NCI-H146 treated with DMSO at 0.1 percent for 48 hours (cell line): ENCODE results near the gene PCDH12.
"Not testable (repeated sequence)": the region's sequence is repeated elsewhere in the genome, so short reads cannot be mapped to it uniquely, and the experiment has no call there.

ENCODE experiments used
- DNase-seq: peaks from one replicate; lab custom pipeline; 2025; ENCODE audit not compliant: unreplicated experiment; lab: John Stamatoyannopoulos, UW

The PCDH12 gene

GRCh38 chr5:141941307-141941706 lies 16.7 kb downstream of the PCDH12 start:
- DNase-seq = no peak

DNA sequence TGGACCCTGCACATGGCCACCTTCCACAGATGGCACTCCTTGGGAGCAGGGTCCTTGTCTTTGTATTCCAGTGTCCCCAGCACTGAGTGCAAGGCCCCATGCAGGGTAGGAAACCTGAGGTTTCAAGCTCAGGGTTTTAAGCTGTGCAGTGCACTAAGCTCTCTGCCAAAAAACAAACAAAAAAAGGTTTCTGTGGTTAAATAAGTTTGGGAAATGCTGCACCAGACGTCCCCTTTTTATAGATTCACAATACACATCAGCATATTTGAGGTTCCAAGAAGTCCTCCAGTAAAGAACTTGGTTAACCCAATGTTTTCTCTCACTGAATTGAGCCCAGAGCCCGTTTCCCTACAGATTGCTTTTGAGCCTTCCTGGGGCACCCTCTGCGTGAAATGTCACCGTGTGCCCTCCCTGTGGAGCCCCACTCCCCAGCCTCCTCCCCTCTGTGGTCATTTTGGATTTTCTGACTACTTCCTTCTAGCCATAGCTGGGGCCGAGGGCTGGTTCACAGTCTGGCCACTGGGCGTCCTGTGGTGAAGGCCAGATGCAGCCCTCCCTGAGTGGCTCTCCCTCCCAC lies 17.2 kb downstream of the PCDH12 start:
- DNase-seq = no peak

- DNase-seq = no peak
Observed at GRCh38 chr5:141935538-141935937, 22.5 kb downstream of the PCDH12 start.

- peak; percentile 52 for DNase-seq
Observed at GRCh38 chr5:141934099-141934844, 23.7 kb downstream of the PCDH12 start.

DNA sequence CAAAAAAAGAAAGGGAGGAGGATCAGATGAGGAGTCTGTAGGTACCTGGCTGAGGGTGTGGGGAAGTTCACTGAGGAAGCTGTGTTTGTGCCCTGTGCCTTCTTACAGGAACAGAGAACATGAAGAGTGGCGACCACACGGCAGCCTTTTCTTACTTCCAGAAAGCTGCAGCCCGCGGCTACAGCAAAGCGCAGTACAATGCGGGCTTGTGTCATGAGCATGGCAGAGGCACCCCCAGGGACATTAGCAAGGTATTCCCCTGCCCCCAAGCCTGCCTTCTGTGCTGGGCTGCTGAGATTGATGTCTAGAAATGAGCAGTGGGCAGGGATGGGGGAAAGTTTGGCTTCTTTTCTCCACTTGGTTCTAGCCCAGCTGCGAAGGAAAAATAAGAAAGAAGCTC lies 24.9 kb downstream of the PCDH12 start:
- no peak for DNase-seq

- no peak for DNase-seq
Observed at GRCh38 chr5:141931694-141932093, 26.3 kb downstream of the PCDH12 start.

- no peak for DNase-seq
Observed at GRCh38 chr5:141929398-141930058, 28.5 kb downstream of the PCDH12 start.

GRCh38 chr5:141928051-141928450 lies 30.0 kb downstream of the PCDH12 start:
- DNase-seq = no peak

DNA sequence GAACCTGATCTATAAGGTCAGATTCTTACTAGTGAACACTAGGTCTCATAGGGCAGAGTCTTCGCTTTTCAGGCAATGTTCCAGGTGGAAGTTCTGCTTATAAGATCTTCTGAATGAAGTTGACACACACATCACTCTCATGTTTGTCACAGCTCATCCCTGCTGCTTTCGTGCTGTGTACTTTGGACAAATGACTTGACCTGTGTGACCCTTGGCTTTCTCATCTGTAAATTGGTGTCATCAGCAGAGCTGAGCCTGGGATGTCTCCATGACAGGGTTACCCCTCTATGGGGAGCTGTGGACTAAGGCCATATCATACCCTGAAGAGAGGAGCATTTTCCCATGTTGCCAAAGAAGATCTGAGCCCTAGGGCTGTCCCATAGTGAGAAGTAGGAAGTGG lies 31.6 kb downstream of the PCDH12 start:
- DNase-seq = no peak

GRCh38 chr5:141923448-141924313 lies 34.3 kb downstream of the PCDH12 start, which contains the start of gene DELE1:
TSS of gene DELE1 (plus strand) at chr5:141923871. CDS start at chr5:141923942, 71 bp downstream.
- peak; percentile 82 for DNase-seq

DNA sequence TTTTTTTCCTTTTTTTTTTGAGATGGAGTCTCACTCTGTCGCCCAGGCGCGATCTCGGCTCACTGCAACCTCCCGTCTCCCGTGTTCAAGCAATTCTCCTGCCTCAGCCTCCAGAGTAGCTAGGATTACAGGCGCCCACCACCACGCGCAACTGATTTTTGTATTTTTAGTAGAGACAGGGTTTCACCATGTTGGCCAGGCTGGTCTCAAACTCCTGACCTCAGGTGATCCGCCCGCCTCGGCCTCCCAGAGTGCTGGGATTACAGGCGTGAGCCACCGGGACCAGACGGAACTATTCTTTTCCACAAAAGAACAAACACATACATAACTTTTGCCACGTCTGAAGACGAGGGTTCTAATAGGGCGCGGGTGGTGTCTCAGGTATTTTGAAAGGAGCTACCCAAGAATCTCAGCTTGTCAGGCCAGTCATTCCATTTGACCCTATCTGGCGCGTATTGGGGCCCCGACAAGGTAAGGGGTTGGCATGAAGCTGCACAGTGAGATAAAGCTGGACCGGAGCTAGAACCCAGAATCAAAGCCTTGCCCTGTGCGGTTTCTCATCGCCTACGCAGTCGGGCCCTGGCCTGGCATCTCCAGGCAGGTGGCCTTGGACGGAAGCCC lies 35.1 kb downstream of the PCDH12 start:
- not testable (repeated sequence) for DNase-seq

DNA sequence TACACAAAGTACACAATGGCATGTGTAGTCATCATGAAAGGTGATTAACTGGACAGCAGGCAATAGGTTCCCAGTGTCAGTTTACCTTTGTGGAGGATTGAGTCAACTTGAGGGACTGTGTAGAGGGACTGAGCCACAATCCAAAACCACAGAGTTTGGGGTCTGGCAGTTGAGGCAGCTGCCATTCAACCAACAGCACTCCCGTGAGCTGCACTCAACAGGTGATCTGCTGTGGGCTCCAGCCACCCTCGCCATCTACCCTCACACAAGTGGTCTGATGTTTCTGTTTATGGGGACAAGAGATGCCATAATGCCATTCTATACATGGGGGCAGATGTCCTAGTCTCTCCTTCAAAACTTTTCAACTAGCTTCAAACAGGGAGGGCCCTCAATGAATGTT lies 37.2 kb downstream of the PCDH12 start:
- DNase-seq = no peak

DNA sequence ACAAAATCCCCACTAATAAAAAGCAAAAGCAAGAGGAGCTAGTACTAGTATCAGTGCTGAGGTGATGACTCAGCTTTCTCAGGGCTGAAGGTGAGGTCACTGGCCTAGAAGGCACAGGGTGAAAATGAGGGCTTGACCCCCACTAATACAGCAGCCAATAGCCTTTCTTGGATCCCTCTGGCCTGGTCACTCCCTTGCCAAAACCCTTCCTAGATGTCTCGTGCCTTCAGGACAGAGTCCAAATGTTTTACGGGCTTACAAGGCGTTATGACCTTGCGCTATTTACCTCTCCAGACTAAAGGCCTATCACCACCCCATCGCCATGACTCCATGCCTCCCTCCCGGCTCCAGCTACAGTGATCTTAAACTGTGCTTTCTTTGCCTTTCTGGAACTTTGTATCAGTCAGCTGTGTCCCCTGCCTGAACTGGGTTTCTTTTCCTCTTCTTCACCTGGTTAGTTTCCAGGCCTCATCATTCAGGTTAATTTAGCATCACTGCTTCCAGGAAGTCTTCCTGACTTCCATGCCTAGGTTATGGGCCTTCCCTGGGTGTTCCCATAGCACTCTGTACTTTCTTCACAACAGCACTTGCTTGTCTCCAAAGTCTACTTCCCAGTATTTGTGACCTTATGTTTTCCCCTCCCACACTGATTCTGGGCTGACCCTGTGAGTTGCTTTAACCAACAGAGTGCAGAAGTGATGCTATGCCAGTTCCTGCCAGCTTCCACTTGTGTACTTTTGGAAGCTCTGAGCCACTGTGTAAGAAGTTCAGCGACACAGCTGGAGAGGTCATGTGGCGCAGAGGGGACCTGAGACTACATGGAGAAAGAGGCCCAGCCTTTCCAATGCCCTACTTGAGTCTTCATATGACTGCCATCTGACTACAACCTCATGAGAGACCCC lies 38.5 kb downstream of the PCDH12 start:
- DNase-seq = no peak

- DNase-seq = no peak
Observed at GRCh38 chr5:141917760-141918159, 40.2 kb downstream of the PCDH12 start.

DNA sequence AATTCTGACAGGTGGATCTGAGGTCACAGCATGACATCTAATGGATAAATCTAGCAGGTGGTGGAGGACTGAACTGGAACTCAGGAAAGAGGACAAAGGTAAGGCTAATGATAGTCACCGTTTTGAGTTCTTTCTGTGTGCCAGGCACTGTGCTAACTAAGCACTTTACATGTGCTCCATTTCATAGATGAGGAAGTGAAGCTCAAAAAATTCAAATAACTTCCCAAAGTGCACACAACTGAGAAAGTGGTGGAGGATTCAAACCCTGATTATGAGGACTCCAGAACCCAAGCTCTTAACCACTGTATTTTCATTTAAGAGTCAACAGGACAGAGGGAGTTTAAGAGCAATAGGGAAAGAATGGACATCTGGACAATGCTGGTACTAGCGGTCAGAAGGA lies 41.5 kb downstream of the PCDH12 start:
- DNase-seq = no peak

DNA sequence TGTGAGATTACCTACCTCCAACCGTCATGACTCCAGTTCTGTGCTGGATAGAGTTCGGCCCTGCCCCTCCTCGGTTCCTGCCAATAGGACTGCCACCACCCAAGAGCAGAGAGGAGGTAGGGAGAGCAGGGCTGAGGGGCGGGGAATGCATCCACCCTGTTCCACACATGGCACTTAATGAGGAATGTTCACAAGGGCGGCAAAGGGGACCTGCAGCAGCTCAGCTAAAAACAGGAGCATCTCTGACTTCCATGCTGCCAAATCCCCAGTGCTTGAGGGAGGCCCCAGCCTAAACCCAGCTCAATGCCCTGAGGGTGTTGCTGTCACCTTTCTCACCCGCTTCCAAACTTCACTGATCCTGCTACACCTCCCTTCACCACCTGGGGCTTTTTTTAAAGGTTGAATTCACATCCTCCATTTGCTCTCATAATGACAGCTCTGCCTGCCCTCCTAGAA lies 42.1 kb downstream of the PCDH12 start:
- no peak for DNase-seq

- no peak for DNase-seq
Observed at GRCh38 chr5:141914797-141915196, 43.2 kb downstream of the PCDH12 start.

DNA sequence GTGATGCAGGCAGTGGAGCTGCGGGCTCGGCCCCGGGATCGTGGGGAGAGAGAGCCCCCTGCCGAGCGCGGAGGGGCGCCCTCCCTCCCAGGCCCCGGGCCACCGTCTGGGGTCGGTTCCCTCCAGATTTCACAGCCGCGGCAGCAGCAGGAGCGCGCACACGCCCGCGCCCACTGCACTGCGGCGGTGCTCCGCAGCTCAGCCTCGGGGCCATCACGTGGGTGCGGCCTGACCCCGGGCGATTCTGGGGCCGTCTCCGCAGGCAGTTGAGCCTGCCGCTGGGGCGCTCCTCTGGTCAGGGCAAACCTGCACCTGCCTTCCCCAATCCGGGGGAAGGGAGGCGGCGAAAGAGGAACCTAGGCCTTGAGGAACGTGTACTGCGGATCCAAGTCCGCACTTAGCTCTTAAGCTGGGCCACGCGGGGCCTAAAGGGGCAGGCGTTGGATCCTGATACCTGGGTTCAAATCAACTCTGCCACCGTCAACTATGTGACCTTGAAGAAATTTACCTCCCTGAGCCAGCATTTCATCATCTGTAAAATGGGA lies 43.7 kb downstream of the PCDH12 start:
- DNase-seq = no peak

GRCh38 chr5:141913560-141914198 lies 44.3 kb downstream of the PCDH12 start:
- no peak for DNase-seq
